ENCODE results near the gene CD58. TPM values are rescaled to one million over a fixed set of nuclear protein-coding genes. Genes with fewer than 3 reads are reported as not detected.
"Not testable (repeated sequence)": the region's sequence is repeated elsewhere in the genome, so short reads cannot be mapped to it uniquely, and the experiment has no call there.

CD58 gene
- total RNA-seq, 1 donor from 2014 or later, result 31.8 TPM

GRCh38 chr1:116593401-116593800 lies 22.6 kb upstream of the CD58 start:
- DNase-seq (ENCODE audit: low spot score), result not testable (repeated sequence)

- peak; percentile 40 for DNase-seq (ENCODE audit: low spot score)
These were observed 21.3 kb upstream of the CD58 start for GRCh38 chr1:116591951-116592605.

GRCh38 chr1:116591006-116591950 lies 20.5 kb upstream of the CD58 start:
- not testable (repeated sequence) for DNase-seq (ENCODE audit: low spot score)

- DNase-seq (ENCODE audit: low spot score), result not testable (repeated sequence)
These were observed 19.7 kb upstream of the CD58 start for GRCh38 chr1:116590359-116591005.

- DNase-seq (ENCODE audit: low spot score), result not testable (repeated sequence)
These were observed 18.4 kb upstream of the CD58 start for GRCh38 chr1:116589101-116589735.

GRCh38 chr1:116587501-116588227 lies 16.8 kb upstream of the CD58 start:
- DNase-seq (ENCODE audit: low spot score), result no peak

- DNase-seq (ENCODE audit: low spot score), result no peak
These were observed 15.9 kb upstream of the CD58 start for GRCh38 chr1:116586741-116587143.

- DNase-seq (ENCODE audit: low spot score), result no peak
These were observed 15.1 kb upstream of the CD58 start for GRCh38 chr1:116585886-116586285.

- DNase-seq (ENCODE audit: low spot score), result no peak
These were observed 10.6 kb upstream of the CD58 start for GRCh38 chr1:116581323-116581885.

GRCh38 chr1:116580446-116581322 lies 9.9 kb upstream of the CD58 start:
- no peak for DNase-seq (ENCODE audit: low spot score)

- DNase-seq (ENCODE audit: low spot score), result no peak
These were observed 8.5 kb upstream of the CD58 start for GRCh38 chr1:116579259-116579875.

- DNase-seq (ENCODE audit: low spot score), result no peak
These were observed 7.8 kb upstream of the CD58 start for GRCh38 chr1:116578581-116578980.

GRCh38 chr1:116577759-116578314 lies 7.0 kb upstream of the CD58 start:
- no peak for DNase-seq (ENCODE audit: low spot score)

GRCh38 chr1:116574581-116575291 lies 3.9 kb upstream of the CD58 start:
- DNase-seq (ENCODE audit: low spot score), result peak; percentile 87

- peak; percentile 64 for DNase-seq (ENCODE audit: low spot score)
These were observed 2.7 kb upstream of the CD58 start for GRCh38 chr1:116573431-116574095.

- peak; percentile 37 for DNase-seq (ENCODE audit: low spot score)
These were observed 2.1 kb upstream of the CD58 start for GRCh38 chr1:116572771-116573430.

- DNase-seq (ENCODE audit: low spot score), result no peak
These were observed 1.3 kb upstream of the CD58 start for GRCh38 chr1:116572099-116572498.
